ENCODE data around the gene PRKD3. TPM values are rescaled to one million over a fixed set of nuclear protein-coding genes. Genes with fewer than 3 reads are reported as not detected.

The PRKD3 gene
- total and polyA plus RNA-seq, 2 donors (not counting 1 experiment from before 2014, with no cell fraction given): 28.9 to 82.2 TPM

GRCh38 chr2:37338933-37339332 lies 14.3 kb upstream of the PRKD3 start:
- TF ChIP-seq CTCF (IDR thresholded peaks at IDR 0.05) (no peak), EZH2 (IDR thresholded peaks at IDR 0.05; ENCODE audit: borderline replicate concordance, insufficient read depth, low read depth, low read length, poor library complexity, severe bottlenecking) (no peak)
- Histone ChIP-seq H4K20me1 (ENCODE audit: control insufficient read depth, insufficient read depth, low read length, poor library complexity, severe bottlenecking) (no peaks in the 10 kb centered on the region), H3K79me2 (ENCODE audit: control insufficient read depth, insufficient read depth, low read length) (no peaks in the 10 kb centered on the region), H3K36me3 (replicated peaks in 1 of 2; ENCODE audit: control extremely low read depth in 1 of 2, control insufficient read depth in 1 of 2, extremely low read depth in 1 of 2, insufficient read depth in 2 of 2, low read length in 1 of 2) (no peaks in the 10 kb centered on the region), H3K4me1 (ENCODE audit: control insufficient read depth in 2 of 2, insufficient read depth in 2 of 2, low read length in 2 of 2) (peaks cover 0 to 2% of the 10 kb centered on the region in 2 donors), H3K4me3 (ENCODE audit: control extremely low read depth in 1 of 5, extremely low read depth in 1 of 5, insufficient read depth in 1 of 5, low read depth in 2 of 5, low read length in 4 of 5) (no peak overlapping the region), H3K9ac (ENCODE audit: low read length) (no peak overlapping the region), H3K27me3 (replicated peaks in 1 of 4; ENCODE audit: control extremely low read depth in 1 of 4, control insufficient read depth in 3 of 4, insufficient read depth in 4 of 4, low read length in 3 of 4) (no peaks in the 10 kb centered on the region), H3K9me3 (ENCODE audit: control extremely low read depth in 1 of 3, control insufficient read depth in 2 of 3, insufficient read depth in 1 of 3, low read length in 2 of 3) (no peaks in the 10 kb centered on the region), H3K4me2 (replicated peaks; ENCODE audit: low read depth, low read length, poor library complexity, severe bottlenecking) (no peak overlapping the region), H3K27ac (ENCODE audit: low read length in 2 of 2) (no peak overlapping the region), H2AFZ (ENCODE audit: insufficient read depth, low read depth, low read length, poor library complexity, severe bottlenecking) (no peak overlapping the region)
- whole genome bisulfite sequencing (ENCODE audit: insufficient coverage): 80% methylated on average over 1 of the region's 4 CpGs
- intact Hi-C loops (cut with micrococcal nuclease): no loop called here
- H3K27ac Mint-ChIP-seq: no peak overlapping the region
- ChIA-PET CTCF (interaction anchor here (1.7 kb wide), 1 partner anchor 57 kb away, joined by 5 read pairs; no protein-coding TSS in a partner anchor), POLR2A (no interaction called here)
- H3K4me1 Mint-ChIP-seq: peaks cover 5% of the 10 kb centered on the region
- H3K4me3 Mint-ChIP-seq: no peak overlapping the region
- DNase-seq (no peak), ATAC-seq (ENCODE audit: low read depth) (no peak)
- no peaks in the 10 kb centered on the region for H3K27me3 Mint-ChIP-seq
- H3K9me3 Mint-ChIP-seq (ENCODE audit: insufficient read depth): no peaks in the 10 kb centered on the region

GRCh38 chr2:37337620-37338280 lies 13.1 kb upstream of the PRKD3 start:
- H3K9me3 ChIP-seq (ENCODE audit: control extremely low read depth in 1 of 3, control insufficient read depth in 2 of 3, insufficient read depth in 1 of 3, low read length in 2 of 3): no peaks in the 10 kb centered on the region
- ChIA-PET CTCF (interaction anchor here (0.7 to 1.7 kb wide), 2 partner anchors 58 to 59 kb away, joined by 3 to 5 read pairs; no protein-coding TSS in a partner anchor), POLR2A (no interaction called here)
- no peaks in the 10 kb centered on the region for H3K79me2 ChIP-seq (ENCODE audit: control insufficient read depth, insufficient read depth, low read length)
- H3K36me3 ChIP-seq (replicated peaks in 1 of 2; ENCODE audit: control extremely low read depth in 1 of 2, control insufficient read depth in 1 of 2, extremely low read depth in 1 of 2, insufficient read depth in 2 of 2, low read length in 1 of 2): no peaks in the 10 kb centered on the region
- H3K4me1 Mint-ChIP-seq: peaks cover 12% of the 10 kb centered on the region
- ATAC-seq (ENCODE audit: low read depth) (no peak), DNase-seq (no peak)
- H3K27me3 Mint-ChIP-seq: no peaks in the 10 kb centered on the region
- no peak for TF ChIP-seq EZH2 (IDR thresholded peaks at IDR 0.05; ENCODE audit: borderline replicate concordance, insufficient read depth, low read depth, low read length, poor library complexity, severe bottlenecking)
- TF ChIP-seq CTCF (IDR thresholded peaks at IDR 0.05): no peak
- H3K4me3 ChIP-seq (ENCODE audit: control extremely low read depth in 1 of 5, extremely low read depth in 1 of 5, insufficient read depth in 1 of 5, low read depth in 2 of 5, low read length in 4 of 5): no peak overlapping the region
- no peak overlapping the region for H2AFZ ChIP-seq (ENCODE audit: insufficient read depth, low read depth, low read length, poor library complexity, severe bottlenecking)
- H3K27ac ChIP-seq (ENCODE audit: low read length in 2 of 2): no peak overlapping the region
- peaks cover 6 to 8% of the 10 kb centered on the region in 2 donors for H3K4me1 ChIP-seq (ENCODE audit: control insufficient read depth in 2 of 2, insufficient read depth in 2 of 2, low read length in 2 of 2)
- H3K4me3 Mint-ChIP-seq: no peak overlapping the region
- no peaks in the 10 kb centered on the region for H4K20me1 ChIP-seq (ENCODE audit: control insufficient read depth, insufficient read depth, low read length, poor library complexity, severe bottlenecking)
- intact Hi-C loops (cut with micrococcal nuclease): no loop called here
- H3K9ac ChIP-seq (ENCODE audit: low read length): no peak overlapping the region
- H3K9me3 Mint-ChIP-seq (ENCODE audit: insufficient read depth): no peaks in the 10 kb centered on the region
- 100% methylated on average over 2 of the region's 7 CpGs for WGBS (ENCODE audit: insufficient coverage)
- no peaks in the 10 kb centered on the region for H3K27me3 ChIP-seq (replicated peaks in 1 of 4; ENCODE audit: control extremely low read depth in 1 of 4, control insufficient read depth in 3 of 4, insufficient read depth in 4 of 4, low read length in 3 of 4)
- H3K27ac Mint-ChIP-seq: no peak overlapping the region
- no peak overlapping the region for H3K4me2 ChIP-seq (replicated peaks; ENCODE audit: low read depth, low read length, poor library complexity, severe bottlenecking)

All from B cell (primary cell).